NT2/D1 (cell line): ENCODE measurements around the gene HESX1.

ENCODE experiments used
- SUZ12 ChIP-seq: IDR thresholded peaks from 2 replicates; pipeline ENCODE4 v1.6.1; 2011; ENCODE audit not compliant: insufficient read length, insufficient read depth; ENCODE audit errors: extremely low read depth
- ZNF274 ChIP-seq: IDR thresholded peaks from 2 replicates; pipeline ENCODE4 v1.6.1; 2011; ENCODE audit warnings: mild to moderate bottlenecking, low read depth, low read length

DNA sequence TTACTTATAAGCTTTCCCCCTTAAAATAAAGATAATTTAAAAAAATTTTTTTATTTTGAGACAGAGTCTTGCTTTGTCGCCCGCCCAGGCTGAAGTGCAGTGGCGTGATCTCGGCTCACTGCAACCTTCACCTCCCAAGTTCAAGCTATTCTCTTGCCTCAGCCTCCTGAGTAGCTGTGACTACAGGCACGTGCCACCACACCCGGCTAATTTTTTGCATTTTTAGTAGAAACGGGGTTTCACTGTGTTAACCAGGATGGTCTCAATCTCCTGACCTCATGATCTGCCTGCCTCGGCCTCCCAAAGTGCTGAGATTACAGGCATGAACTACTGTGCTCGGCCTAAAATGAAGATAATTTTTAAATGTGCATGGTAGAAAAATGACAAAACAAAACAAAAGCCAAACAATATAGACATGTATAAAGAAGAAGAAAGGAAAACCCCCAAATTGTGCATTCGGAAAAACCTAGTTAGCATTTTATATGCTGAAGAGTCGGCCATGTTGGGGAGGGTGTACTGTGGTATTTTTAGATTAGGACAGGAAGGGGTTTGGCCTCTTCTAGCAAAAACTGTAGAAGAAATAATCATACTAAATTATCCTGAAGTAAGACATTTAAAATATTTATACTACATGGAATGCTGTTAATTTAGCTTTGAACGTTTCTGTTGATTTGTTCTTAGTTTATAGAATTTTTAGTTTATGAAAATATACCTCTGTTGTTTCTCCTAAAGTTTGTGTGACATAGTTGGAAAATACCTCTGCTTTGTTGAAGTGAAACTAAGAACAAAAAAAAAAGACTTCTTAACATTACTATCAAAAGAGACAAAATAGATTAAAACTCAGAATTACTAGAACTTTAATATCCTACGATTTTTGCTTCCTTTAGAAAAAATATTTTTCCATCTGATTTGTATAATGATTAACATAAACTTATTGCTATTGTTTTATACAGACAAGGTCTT, 35.1 kb upstream of the HESX1 start:
- no peak for TF ChIP-seq SUZ12
- no peak for TF ChIP-seq ZNF274
